Spleen (tissue), 7 donors: ENCODE results near the gene LYL1.

ENCODE experiments used
- POLR2A ChIP-seq, 3 donors: fragments of 450-650 bp; IDR thresholded peaks; one replicate each; pipeline ENCODE4 v1.5.1; 2017; ENCODE audit warnings: antibody characterized with exemption in 3 of 3, mild to moderate bottlenecking in 1 of 3
- TF ChIP-seq, protein P1 (sequence below), 11 experiments: fragments of 200-600 bp in 7 of 11; fragments of 450-650 bp in 4 of 11; sonication (generic) in 4 of 11; IDR thresholded peaks in 8 of 11; conservative IDR thresholded peaks in 3 of 11; 1 replicate in 7 of 11; 2 replicates in 4 of 11; pipeline versions ENCODE4 v1.4.0 to v1.8.0; 2016 to 2021; ENCODE audit warnings: antibody characterized with exemption in 11 of 11, inconsistent platforms in 4 of 11, mild to moderate bottlenecking in 1 of 11
- donor health status: DM: no; HTN: no; CAD: no; lungs with moderate emphysema.
- donor health status: DM: no; HTN: no; CAD: no.
- donor health status: DM: no; HTN: no; CAD: no.

DNA sequence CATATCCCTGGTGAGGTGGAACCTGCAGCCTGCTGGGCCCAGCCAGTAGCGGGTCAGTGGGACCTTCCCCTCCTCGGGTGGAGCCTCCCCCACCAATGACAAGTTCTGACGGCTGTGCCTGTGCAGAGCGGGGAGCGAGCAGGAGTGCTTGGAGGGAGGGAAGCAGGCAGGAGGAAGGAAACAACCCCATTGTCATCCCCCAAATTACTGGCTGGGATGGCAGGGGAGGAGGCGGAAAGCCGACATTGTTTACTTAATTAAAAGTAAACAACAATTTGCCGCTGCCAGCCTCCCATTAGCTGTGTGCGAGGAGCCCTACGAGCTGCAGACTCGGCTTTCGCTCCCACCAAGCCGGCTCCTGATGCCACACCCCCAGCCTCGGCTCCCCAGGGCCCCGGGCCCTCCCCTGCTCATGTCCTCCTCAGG is 45.5 kb downstream of the LYL1 start:
- TF ChIP-seq, protein P1, sequence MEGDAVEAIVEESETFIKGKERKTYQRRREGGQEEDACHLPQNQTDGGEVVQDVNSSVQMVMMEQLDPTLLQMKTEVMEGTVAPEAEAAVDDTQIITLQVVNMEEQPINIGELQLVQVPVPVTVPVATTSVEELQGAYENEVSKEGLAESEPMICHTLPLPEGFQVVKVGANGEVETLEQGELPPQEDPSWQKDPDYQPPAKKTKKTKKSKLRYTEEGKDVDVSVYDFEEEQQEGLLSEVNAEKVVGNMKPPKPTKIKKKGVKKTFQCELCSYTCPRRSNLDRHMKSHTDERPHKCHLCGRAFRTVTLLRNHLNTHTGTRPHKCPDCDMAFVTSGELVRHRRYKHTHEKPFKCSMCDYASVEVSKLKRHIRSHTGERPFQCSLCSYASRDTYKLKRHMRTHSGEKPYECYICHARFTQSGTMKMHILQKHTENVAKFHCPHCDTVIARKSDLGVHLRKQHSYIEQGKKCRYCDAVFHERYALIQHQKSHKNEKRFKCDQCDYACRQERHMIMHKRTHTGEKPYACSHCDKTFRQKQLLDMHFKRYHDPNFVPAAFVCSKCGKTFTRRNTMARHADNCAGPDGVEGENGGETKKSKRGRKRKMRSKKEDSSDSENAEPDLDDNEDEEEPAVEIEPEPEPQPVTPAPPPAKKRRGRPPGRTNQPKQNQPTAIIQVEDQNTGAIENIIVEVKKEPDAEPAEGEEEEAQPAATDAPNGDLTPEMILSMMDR (IDR thresholded peaks at IDR 0.05 in 8 of 11, conservative IDR thresholded peaks at IDR 0.05 in 3 of 11), result no peak
- no peak for TF ChIP-seq POLR2A (IDR thresholded peaks at IDR 0.05)
